IMR-90 (cell line): ENCODE data around the gene FAF2. TPM values are rescaled to one million over a fixed set of nuclear protein-coding genes. Genes with fewer than 3 reads are reported as not detected.

ENCODE experiments used
- ATAC-seq: fragments of 200-7000 bp; cut with Tn5 transposase; 2 replicates; pipeline ENCODE4 v1.9.1; 2020; ENCODE audit warnings: low read depth, mild to moderate bottlenecking, moderate library complexity
- BruUV-seq: library from RNA; stranded (reverse); fragments of 400-500 nt; replicated peaks from 2 replicates; lab custom pipeline; 2021; lab: Mats Ljungman, UMichigan
- CTCF ChIA-PET: fragments of 300-600 bp; formaldehyde crosslinking; extraction: SDS; loops from one replicate; lab custom pipeline; 2021; ENCODE audit warnings: antibody characterized with exemption; lab: Yijun Ruan, JAX
- POLR2A ChIA-PET: fragments of 300-600 bp; sonication (Branson Sonifier 250); formaldehyde crosslinking; loops from one replicate; lab custom pipeline; 2022; ENCODE audit warnings: antibody characterized with exemption; ENCODE audit not compliant: unreplicated experiment; lab: Charles Lee
- DNase-seq: peaks from one replicate; pipeline ENCODE4 v3.0.0; 2013
- H2AFZ ChIP-seq: replicated peaks from 2 replicates; pipeline ENCODE3; 2013; ENCODE audit warnings: low read length, mild to moderate bottlenecking; ENCODE audit not compliant: poor library complexity
- H2AK5ac ChIP-seq: 2 replicates; pipeline ENCODE4 v1.6.1; 2013; ENCODE audit warnings: low read depth, low read length, inconsistent platforms
- H2AK9ac ChIP-seq: replicated peaks from 2 replicates; pipeline ENCODE3; 2013; ENCODE audit warnings: mild to moderate bottlenecking, low read depth, low read length, moderate library complexity; ENCODE audit not compliant: poor library complexity
- H2BK120ac ChIP-seq: 2 replicates; pipeline ENCODE4 v1.6.1; 2013; ENCODE audit warnings: low read depth, low read length, inconsistent platforms
- H2BK15ac ChIP-seq: 3 replicates; pipeline ENCODE4 v1.6.1; 2013; ENCODE audit warnings: low read depth, low read length, inconsistent platforms
- H2BK20ac ChIP-seq: 2 replicates; pipeline ENCODE4 v1.6.1; 2013; ENCODE audit warnings: low read depth, mild to moderate bottlenecking, inconsistent platforms, low read length, moderate library complexity
- H2BK5ac ChIP-seq: 2 replicates; pipeline ENCODE4 v1.6.1; 2013; ENCODE audit warnings: mild to moderate bottlenecking, low read depth, low read length, inconsistent platforms; ENCODE audit not compliant: poor library complexity, severe bottlenecking
- H3K14ac ChIP-seq: replicated peaks from 2 replicates; pipeline ENCODE4 v1.6.1; 2013; ENCODE audit warnings: low read depth, low read length, inconsistent platforms
- H3K18ac ChIP-seq: 2 replicates; pipeline ENCODE4 v1.6.1; 2013; ENCODE audit warnings: low read depth, low read length, control low read depth
- H3K23ac ChIP-seq: 2 replicates; pipeline ENCODE4 v1.6.1; 2013; ENCODE audit warnings: low read depth, low read length, inconsistent platforms
- H3K27ac ChIP-seq: 2 replicates; pipeline ENCODE4 v1.5.1; 2013; ENCODE audit warnings: mild to moderate bottlenecking, control low read depth, low read length; ENCODE audit not compliant: insufficient read depth
- H3K27me3 ChIP-seq: 2 replicates; pipeline ENCODE4 v1.6.1; 2013; ENCODE audit warnings: low read length; ENCODE audit not compliant: control insufficient read depth, insufficient read depth
- H3K36me3 ChIP-seq: 2 replicates; pipeline ENCODE4 v1.6.1; 2013; ENCODE audit warnings: low read length, mixed read lengths; ENCODE audit not compliant: control insufficient read depth, insufficient read depth
- H3K4ac ChIP-seq: 2 replicates; pipeline ENCODE4 v1.6.1; 2013; ENCODE audit warnings: low read depth, low read length, inconsistent platforms
- H3K4me1 ChIP-seq: 2 replicates; pipeline ENCODE4 v1.6.1; 2013; ENCODE audit warnings: low read length, mixed read lengths; ENCODE audit not compliant: control insufficient read depth, insufficient read depth
- H3K4me2 ChIP-seq: 2 replicates; pipeline ENCODE4 v1.6.1; 2013; ENCODE audit warnings: low read depth, mild to moderate bottlenecking, control low read depth, low read length, moderate library complexity
- H3K4me3 ChIP-seq: 2 replicates; pipeline ENCODE4 v1.5.1; 2013; ENCODE audit warnings: low read depth, mild to moderate bottlenecking, control low read depth, low read length, moderate library complexity; ENCODE audit not compliant: insufficient read depth
- H3K56ac ChIP-seq: 2 replicates; pipeline ENCODE4 v1.6.1; 2013; ENCODE audit warnings: low read length, inconsistent platforms; ENCODE audit not compliant: insufficient read depth; ENCODE audit errors: extremely low read depth
- H3K79me1 ChIP-seq, 2 experiments: 2 replicates each; pipeline ENCODE4 v1.6.1; 2013; ENCODE audit warnings: low read length in 2 of 2, inconsistent platforms in 1 of 2, low read depth in 1 of 2
- H3K9ac ChIP-seq: 2 replicates; pipeline ENCODE4 v1.6.1; 2013; ENCODE audit warnings: low read depth, low read length, control low read depth
- H3K9me1 ChIP-seq: 2 replicates; pipeline ENCODE4 v1.6.1; 2013; ENCODE audit warnings: low read length, inconsistent platforms; ENCODE audit not compliant: insufficient read depth
- H3K9me3 ChIP-seq: 2 replicates; pipeline ENCODE4 v1.6.1; 2013; ENCODE audit warnings: low read length; ENCODE audit not compliant: control insufficient read depth, insufficient read depth
- H4K20me1 ChIP-seq: 2 replicates; pipeline ENCODE4 v1.6.1; 2013; ENCODE audit warnings: low read length, inconsistent platforms; ENCODE audit not compliant: insufficient read depth
- H4K5ac ChIP-seq: 2 replicates; pipeline ENCODE4 v1.6.1; 2013; ENCODE audit warnings: mild to moderate bottlenecking, low read depth, low read length, control low read depth
- H4K8ac ChIP-seq, 2 experiments: 2 replicates each; pipeline ENCODE4 v1.6.1; 2013; ENCODE audit warnings: low read depth in 2 of 2, low read length in 2 of 2, control low read depth in 1 of 2, inconsistent platforms in 1 of 2
- H4K91ac ChIP-seq: 2 replicates; pipeline ENCODE4 v1.6.1; 2013; ENCODE audit warnings: low read depth, low read length, inconsistent platforms; ENCODE audit not compliant: insufficient read depth
- RCOR1 ChIP-seq: IDR thresholded peaks from 2 replicates; pipeline ENCODE4 v1.6.1; 2012; ENCODE audit warnings: mild to moderate bottlenecking, low read length, improper control_type of control experiment; ENCODE audit not compliant: insufficient replicate concordance
- RFX5 ChIP-seq: IDR thresholded peaks from 2 replicates; pipeline ENCODE4 v1.8.0; 2012; ENCODE audit warnings: low read depth, mild to moderate bottlenecking, low read length, moderate library complexity
- WGBS, 2 experiments: methylation state at CpG; one replicate each; pipeline versions ENCODE4 v1.1.5 to v1.1.7; 2013; ENCODE audit warnings: missing lambda C conversion rate in 2 of 2; ENCODE audit not compliant: insufficient read length in 1 of 2; ENCODE audit errors: extremely low coverage in 2 of 2; 5-methylcytosine and 5-hydroxymethylcytosine counted together
- dilution Hi-C: fragments of 300-500 bp; cut with HindIII; formaldehyde crosslinking; loops from one replicate; pipeline ENCODE4 v1.14.3; 2018; ENCODE audit warnings: low sequenced_read_pairs; ENCODE audit not compliant: unreplicated experiment
- in situ Hi-C: fragments of 300-500 bp; cut with MboI; formaldehyde crosslinking; loops from 3 replicates; pipeline ENCODE4 v1.14.3; 2019; ENCODE audit warnings: low sequenced_read_pairs, inconsistent platforms, mixed read lengths
- intact Hi-C: fragments of 100-400 bp; cut with micrococcal nuclease; formaldehyde crosslinking; loops from 2 replicates; pipeline ENCODE4 v1.10.0; 2022
- polyA plus RNA-seq, 3 experiments: library from polyadenylated mRNA; depleted of rRNA; stranded (reverse); fragments of >200 nt; gene quantifications; 2 replicates each; pipeline ENCODE4 v1.2.3, GENCODE V29; 2012; ENCODE audit warnings: low replicate concordance in 1 of 3
- total RNA-seq: library from RNA; depleted of rRNA; stranded (reverse); fragments of >200 nt; gene quantifications from 2 replicates; pipeline ENCODE4 v1.2.3, GENCODE V29; 2012

Gene FAF2
- total and polyA plus RNA-seq, 2 of the 4 experiments (the other 2 are of a cell fraction), result 32.9 to 47.0 TPM

GRCh38 chr5:176427971-176428370, 20.2 kb upstream of the FAF2 start:
- intact Hi-C loops (no loop called here), in situ Hi-C loops (no loop called here), dilution Hi-C loops (no loop called here)
- no peaks in the 10 kb centered on the region for H3K4me1 ChIP-seq
- no peak overlapping the region for H3K4me2 ChIP-seq
- H3K23ac ChIP-seq, result no peak overlapping the region
- H2BK120ac ChIP-seq, result peak overlapping the region; percentile 37; the same call in 1 of the 2 replicates
- no peak overlapping the region for H2BK5ac ChIP-seq
- peak overlapping the region in 1 of 2 experiments; percentile 95; a peak in 2 of 4 replicates for H4K8ac ChIP-seq
- no peak overlapping the region for H3K9ac ChIP-seq
- peak overlapping the region; percentile 81; the same call in 1 of the 2 replicates for H4K5ac ChIP-seq
- no peak overlapping the region for H3K56ac ChIP-seq
- H3K4me3 ChIP-seq, result no peak overlapping the region
- H4K20me1 ChIP-seq, result no peaks in the 10 kb centered on the region
- TF ChIP-seq RCOR1 (no peak), RFX5 (no peak)
- H3K79me1 ChIP-seq, result no peaks in the 10 kb centered on the region
- H2BK15ac ChIP-seq, result no peak overlapping the region
- WGBS, 2 experiments, result 100% methylated on average over 1 of the region's 4 CpGs; no CpG with 5 or more reads in 1 of the 2 experiments
- POLR2A ChIA-PET, result no interaction called here
- H3K36me3 ChIP-seq, result no peaks in the 10 kb centered on the region
- peaks cover 5% of the 10 kb centered on the region for H3K27me3 ChIP-seq
- H3K9me1 ChIP-seq, result no peaks in the 10 kb centered on the region
- ATAC-seq, result peak; percentile 57
- 0 out of 2 replicates have a peak overlapping the region, but pooled peaks have one; percentile 35 for H3K27ac ChIP-seq
- peak overlapping the region; percentile 66; the same call in 1 of the 2 replicates for H3K4ac ChIP-seq
- no peak overlapping the region for H2BK20ac ChIP-seq
- CTCF ChIA-PET, result interaction anchor here (2.0 kb wide), 1 partner anchor 11 kb away, joined by 5 read pairs; the partner anchor contains the start of gene CLTB
- peak; percentile 55 for DNase-seq
- no peak overlapping the region for H4K91ac ChIP-seq
- H2AK9ac ChIP-seq, result no peak overlapping the region
- no peak overlapping the region for H3K18ac ChIP-seq
- no peak overlapping the region for H3K14ac ChIP-seq
- peak overlapping the region; percentile 50; the same call in 1 of the 2 replicates for H2AK5ac ChIP-seq
- H3K9me3 ChIP-seq, result 0 out of 2 replicates have a peak, but pooled peaks cover 2% of the 10 kb centered on the region
- BruUV-seq, result no TSS peak
- H2AFZ ChIP-seq, result peak overlapping the region; percentile 79
